ENCODE results near the gene TAF13.
"Not testable (repeated sequence)": the region's sequence is repeated elsewhere in the genome, so short reads cannot be mapped to it uniquely, and the experiment has no call there.

TAF13 gene

GRCh38 chr1:109047339-109047738, 28.5 kb downstream of the TAF13 start:
- no peak for DNase-seq (ENCODE audit: low read depth, low spot score)
- H3K36me3 ChIP-seq (ENCODE audit: insufficient read depth, low read length): no peaks in the 10 kb centered on the region
- no peak overlapping the region for H3K27ac ChIP-seq
- TF ChIP-seq POLR2AphosphoS5 (IDR thresholded peaks at IDR 0.05; ENCODE audit: borderline replicate concordance, low read depth, low read length): no peak
- no peak for TF ChIP-seq FOXP2 (optimal IDR thresholded peaks at IDR 0.05; ENCODE audit: control extremely low read depth, extremely low read length, insufficient read depth)
- TF ChIP-seq EZH2 (IDR thresholded peaks at IDR 0.05): no peak
- H3K4me3 ChIP-seq: no peak overlapping the region
- no peaks in the 10 kb centered on the region for H3K9me3 ChIP-seq (ENCODE audit: low read depth, low read length)
- H3K9ac ChIP-seq (ENCODE audit: insufficient read length): no peak overlapping the region

DNA sequence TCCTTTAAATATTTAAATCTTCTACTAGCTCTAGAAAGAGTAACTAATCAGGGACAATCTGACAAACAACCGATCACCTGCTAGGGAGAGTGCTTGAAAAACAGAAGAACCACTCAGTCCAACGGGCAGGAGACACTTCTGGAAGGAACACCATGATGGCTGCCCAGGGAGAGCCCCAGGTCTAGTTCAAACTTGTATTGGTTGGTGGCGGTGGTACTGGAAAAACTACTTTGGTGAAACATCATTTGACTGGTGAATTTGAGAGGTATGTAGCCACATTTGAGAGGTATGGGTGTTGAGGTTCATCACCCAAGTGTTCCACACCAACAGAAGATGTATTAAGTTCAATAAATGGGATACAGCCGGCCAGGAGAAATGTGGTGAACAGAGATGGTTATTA, 29.1 kb downstream of the TAF13 start:
- Histone ChIP-seq H3K27ac (no peak overlapping the region), H3K9ac (ENCODE audit: insufficient read length) (no peak overlapping the region), H3K36me3 (ENCODE audit: insufficient read depth, low read length) (no peaks in the 10 kb centered on the region), H3K9me3 (ENCODE audit: low read depth, low read length) (no peaks in the 10 kb centered on the region), H3K4me3 (no peak overlapping the region)
- no peak for DNase-seq (ENCODE audit: low read depth, low spot score)
- TF ChIP-seq POLR2AphosphoS5 (IDR thresholded peaks at IDR 0.05; ENCODE audit: borderline replicate concordance, low read depth, low read length) (no peak), FOXP2 (optimal IDR thresholded peaks at IDR 0.05; ENCODE audit: control extremely low read depth, extremely low read length, insufficient read depth) (no peak), EZH2 (IDR thresholded peaks at IDR 0.05) (no peak)

GRCh38 chr1:109045595-109045994, 30.2 kb downstream of the TAF13 start:
- Histone ChIP-seq H3K9ac (ENCODE audit: insufficient read length) (no peak overlapping the region), H3K27ac (no peak overlapping the region), H3K4me3 (no peak overlapping the region), H3K36me3 (ENCODE audit: insufficient read depth, low read length) (no peaks in the 10 kb centered on the region), H3K9me3 (ENCODE audit: low read depth, low read length) (no peaks in the 10 kb centered on the region)
- no peak for TF ChIP-seq FOXP2 (optimal IDR thresholded peaks at IDR 0.05; ENCODE audit: control extremely low read depth, extremely low read length, insufficient read depth)
- TF ChIP-seq EZH2 (IDR thresholded peaks at IDR 0.05): no peak
- no peak for TF ChIP-seq POLR2AphosphoS5 (IDR thresholded peaks at IDR 0.05; ENCODE audit: borderline replicate concordance, low read depth, low read length)
- no peak for DNase-seq (ENCODE audit: low read depth, low spot score)

DNA sequence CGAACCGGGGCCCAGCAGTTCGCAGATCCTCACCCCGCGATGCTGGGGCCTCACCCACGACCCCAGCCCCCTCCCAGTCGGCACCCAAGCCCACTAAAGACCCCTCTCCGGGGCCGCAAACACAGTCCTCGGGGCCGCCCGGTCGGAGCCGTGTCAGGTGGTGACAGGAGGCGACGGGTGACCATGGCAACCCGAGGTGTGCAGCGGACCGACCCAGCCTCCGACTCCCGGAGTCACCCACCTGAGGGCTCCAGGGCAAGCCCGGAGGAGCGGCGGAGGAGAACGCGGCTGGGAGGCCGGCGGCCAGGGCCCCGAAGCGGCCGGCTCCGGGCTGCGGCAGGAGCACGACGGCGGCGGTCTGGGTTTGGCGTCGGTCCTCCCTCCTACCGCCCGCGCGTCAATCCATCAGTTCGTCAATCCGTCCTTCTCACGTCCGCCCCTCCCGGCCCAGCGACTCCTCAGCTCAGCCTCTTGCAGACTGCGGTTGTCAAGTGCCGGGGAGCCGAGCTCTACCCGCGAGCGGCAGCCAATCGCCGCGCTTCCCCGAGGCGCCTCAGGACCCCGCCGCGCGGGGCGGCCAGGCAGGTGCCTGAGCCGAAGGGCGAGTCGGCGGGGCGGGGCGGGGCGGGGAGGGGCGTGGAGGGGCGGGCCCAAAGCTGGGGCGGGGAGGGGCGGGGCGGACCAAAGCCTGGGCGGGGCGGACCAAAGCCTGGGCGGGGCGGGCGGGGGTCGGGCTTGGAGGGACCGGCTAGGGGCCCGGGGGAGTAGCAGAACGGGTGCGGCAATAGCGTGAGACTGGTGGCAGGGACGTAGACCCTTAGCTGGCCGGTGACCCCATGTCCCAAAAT, 34.0 kb downstream of the TAF13 start, which contains the start of gene WDR47:
Gene WDR47 (minus strand): TSS at position 482 of the 848 bp plus-strand sequence. CDS start 18,590 bp downstream, outside the sequence.
- Histone ChIP-seq H3K9me3 (ENCODE audit: low read depth, low read length) (no peaks in the 10 kb centered on the region), H3K9ac (ENCODE audit: insufficient read length) (peak within 1 kb of the TSS; percentile 84), H3K27ac (no peak within 1 kb of the TSS), H3K4me3 (peak within 1 kb of the TSS; percentile 85), H3K36me3 (ENCODE audit: insufficient read depth, low read length) (no peaks in the 10 kb centered on the region)
- DNase-seq (ENCODE audit: low read depth, low spot score): peak; percentile 72
- TF ChIP-seq FOXP2 (optimal IDR thresholded peaks at IDR 0.05; ENCODE audit: control extremely low read depth, extremely low read length, insufficient read depth): peak; percentile 52
- TF ChIP-seq POLR2AphosphoS5 (IDR thresholded peaks at IDR 0.05; ENCODE audit: borderline replicate concordance, low read depth, low read length): peak; percentile 98
- TF ChIP-seq EZH2 (IDR thresholded peaks at IDR 0.05): no peak

DNA sequence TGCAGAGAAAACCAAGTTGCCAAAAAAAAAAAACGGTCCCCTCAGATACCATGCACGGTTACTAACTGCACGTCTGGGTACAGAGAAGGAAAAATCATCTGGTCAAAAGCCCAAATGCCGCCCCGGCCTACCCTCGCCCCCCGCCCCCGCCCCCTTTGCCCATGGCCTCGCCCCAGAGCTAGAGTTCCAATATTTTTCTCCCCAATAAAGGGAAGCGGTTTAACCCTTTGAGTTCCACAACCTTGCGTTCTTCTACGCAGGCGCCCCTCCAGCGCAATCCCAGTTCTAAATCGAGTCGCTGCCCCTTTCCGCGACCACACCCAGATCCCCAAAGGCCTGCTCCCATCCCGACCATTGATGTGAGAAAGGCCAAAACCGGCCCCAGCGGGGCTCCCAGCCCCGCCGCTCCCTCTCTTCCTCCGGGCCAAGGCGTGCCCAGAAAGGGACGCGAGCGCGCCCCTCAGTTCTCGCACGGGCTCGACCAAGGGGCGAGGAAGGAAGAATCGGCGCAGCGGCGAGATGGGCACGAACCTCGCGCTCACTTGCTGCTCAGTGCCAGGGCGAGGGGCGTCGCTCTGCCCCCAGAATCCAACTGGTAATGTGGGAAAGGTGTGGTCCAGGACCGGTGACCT, 34.7 kb downstream of the TAF13 start:
- H3K27ac ChIP-seq: no peak overlapping the region; the same call in 1 of the 2 replicates
- TF ChIP-seq POLR2AphosphoS5 (IDR thresholded peaks at IDR 0.05; ENCODE audit: borderline replicate concordance, low read depth, low read length) (no peak), FOXP2 (optimal IDR thresholded peaks at IDR 0.05; ENCODE audit: control extremely low read depth, extremely low read length, insufficient read depth) (no peak), EZH2 (IDR thresholded peaks at IDR 0.05) (no peak)
- H3K4me3 ChIP-seq: peak overlapping the region; percentile 85
- peak overlapping the region; percentile 84 for H3K9ac ChIP-seq (ENCODE audit: insufficient read length)
- H3K36me3 ChIP-seq (ENCODE audit: insufficient read depth, low read length): no peaks in the 10 kb centered on the region
- no peak for DNase-seq (ENCODE audit: low read depth, low spot score)
- no peaks in the 10 kb centered on the region for H3K9me3 ChIP-seq (ENCODE audit: low read depth, low read length)

DNA sequence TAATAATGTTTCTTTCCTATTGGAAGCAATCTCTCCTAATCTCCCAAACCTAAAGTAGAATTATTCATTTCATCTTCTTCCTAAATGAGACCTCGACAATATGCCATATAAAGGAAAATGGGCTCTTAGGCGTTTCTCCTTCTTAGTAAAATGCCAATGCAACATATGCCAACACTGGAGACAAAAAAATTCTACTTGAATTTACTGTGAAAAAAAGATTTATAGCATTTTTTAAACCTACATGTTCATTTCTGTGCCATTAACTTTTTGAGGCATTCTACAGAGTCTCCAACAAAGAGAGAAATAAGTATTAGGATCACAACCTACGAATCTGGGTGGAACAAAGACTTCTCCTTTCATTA, 35.2 kb downstream of the TAF13 start:
- H3K4me3 ChIP-seq: peak overlapping the region; percentile 85
- peak overlapping the region; percentile 84 for H3K9ac ChIP-seq (ENCODE audit: insufficient read length)
- H3K9me3 ChIP-seq (ENCODE audit: low read depth, low read length): no peaks in the 10 kb centered on the region
- H3K36me3 ChIP-seq (ENCODE audit: insufficient read depth, low read length): no peaks in the 10 kb centered on the region
- no peak overlapping the region; the same call in 1 of the 2 replicates for H3K27ac ChIP-seq
- TF ChIP-seq POLR2AphosphoS5 (IDR thresholded peaks at IDR 0.05; ENCODE audit: borderline replicate concordance, low read depth, low read length) (no peak), EZH2 (IDR thresholded peaks at IDR 0.05) (no peak), FOXP2 (optimal IDR thresholded peaks at IDR 0.05; ENCODE audit: control extremely low read depth, extremely low read length, insufficient read depth) (no peak)
- DNase-seq (ENCODE audit: low read depth, low spot score): no peak

DNA sequence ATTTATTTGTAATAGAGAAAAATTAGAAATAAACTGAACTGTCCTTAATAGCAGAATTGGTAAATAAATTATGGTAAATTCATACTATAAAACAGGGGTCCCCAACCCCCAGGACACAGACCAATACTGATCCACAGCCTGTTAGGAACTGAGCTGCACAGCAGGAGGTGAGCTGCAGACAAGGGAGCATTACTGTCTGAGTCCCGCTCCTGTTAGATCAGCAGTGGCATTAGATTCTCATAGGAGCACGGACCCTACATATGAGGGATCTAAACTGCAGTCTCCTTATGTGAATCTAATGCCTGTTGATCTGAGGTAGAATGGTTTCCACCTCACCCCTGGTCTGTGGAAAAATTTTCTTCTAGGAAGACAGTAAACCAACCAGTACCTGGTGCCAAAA, 41.4 kb downstream of the TAF13 start:
- Histone ChIP-seq H3K4me3 (no peak overlapping the region), H3K9ac (ENCODE audit: insufficient read length) (no peak overlapping the region), H3K27ac (no peak overlapping the region), H3K36me3 (ENCODE audit: insufficient read depth, low read length) (no peaks in the 10 kb centered on the region), H3K9me3 (ENCODE audit: low read depth, low read length) (no peaks in the 10 kb centered on the region)
- no peak for DNase-seq (ENCODE audit: low read depth, low spot score)
- no peak for TF ChIP-seq POLR2AphosphoS5 (IDR thresholded peaks at IDR 0.05; ENCODE audit: borderline replicate concordance, low read depth, low read length)
- TF ChIP-seq EZH2 (IDR thresholded peaks at IDR 0.05): no peak
- no peak for TF ChIP-seq FOXP2 (optimal IDR thresholded peaks at IDR 0.05; ENCODE audit: control extremely low read depth, extremely low read length, insufficient read depth)

- H3K4me3 ChIP-seq; DNase-seq (ENCODE audit: low read depth, low spot score); H3K9me3 ChIP-seq (ENCODE audit: low read depth, low read length); H3K27ac ChIP-seq; H3K9ac ChIP-seq (ENCODE audit: insufficient read length); H3K36me3 ChIP-seq (ENCODE audit: insufficient read depth, low read length): not testable (repeated sequence)
Observed at GRCh38 chr1:109029493-109029892, 46.3 kb downstream of the TAF13 start.
